HG02678 (cell line): Measurements from ENCODE around the gene RNF223.
"Not testable (repeated sequence)": the region's sequence is repeated elsewhere in the genome, so short reads cannot be mapped to it uniquely, and the experiment has no call there.

Experiments used
- ATAC-seq: cut with Tn5 transposase; IDR thresholded peaks from one replicate; pipeline ENCODE4 v1.9.1; 2021; ENCODE audit warnings: mild to moderate bottlenecking, moderate library complexity; ENCODE audit not compliant: unreplicated experiment

Gene RNF223

GRCh38 chr1:1061682-1062345, 12.3 kb downstream of the RNF223 start:
- ATAC-seq: no peak

- ATAC-seq: no peak
Observed at GRCh38 chr1:1060281-1061000, 13.7 kb downstream of the RNF223 start.

DNA sequence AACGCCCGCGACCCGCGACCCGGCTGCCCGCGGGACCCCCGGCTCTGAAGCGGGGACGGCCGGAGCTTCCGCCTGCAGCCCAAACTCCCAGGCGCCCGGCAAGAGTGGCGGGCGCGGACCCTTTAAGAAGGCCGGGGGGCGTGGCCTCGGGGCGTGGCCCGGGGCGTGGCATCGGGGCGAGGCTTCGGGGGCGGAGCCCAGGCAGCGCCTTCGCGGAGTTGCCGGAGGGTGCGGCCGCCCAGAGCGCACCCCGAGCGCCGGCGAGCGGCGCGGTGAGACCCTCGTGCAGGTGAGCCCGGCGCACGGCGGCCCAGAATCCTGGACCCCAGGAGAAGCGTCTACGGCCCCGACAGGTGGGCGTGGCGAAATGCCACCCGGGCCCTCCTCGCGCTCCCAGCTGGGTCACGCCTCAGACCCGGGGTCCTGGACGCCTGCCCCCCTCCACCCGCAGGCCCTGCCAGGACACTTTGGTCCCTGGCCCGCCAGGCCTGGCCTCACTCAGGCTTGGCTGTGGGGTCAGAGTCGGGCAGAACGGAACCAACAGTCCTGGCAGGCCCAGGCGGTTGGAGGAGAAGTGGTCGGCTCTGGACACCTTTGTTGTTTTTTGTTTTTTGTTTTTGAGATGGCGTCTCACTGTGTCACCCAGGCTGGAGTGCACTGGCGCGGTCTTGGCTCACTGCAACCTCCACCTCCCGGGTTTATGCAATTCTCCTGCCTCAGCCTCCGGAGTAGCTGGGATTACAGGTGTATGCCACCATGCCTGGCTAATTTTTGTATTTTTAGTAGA, 14.4 kb downstream of the RNF223 start:
- peak; percentile 71 for ATAC-seq

DNA sequence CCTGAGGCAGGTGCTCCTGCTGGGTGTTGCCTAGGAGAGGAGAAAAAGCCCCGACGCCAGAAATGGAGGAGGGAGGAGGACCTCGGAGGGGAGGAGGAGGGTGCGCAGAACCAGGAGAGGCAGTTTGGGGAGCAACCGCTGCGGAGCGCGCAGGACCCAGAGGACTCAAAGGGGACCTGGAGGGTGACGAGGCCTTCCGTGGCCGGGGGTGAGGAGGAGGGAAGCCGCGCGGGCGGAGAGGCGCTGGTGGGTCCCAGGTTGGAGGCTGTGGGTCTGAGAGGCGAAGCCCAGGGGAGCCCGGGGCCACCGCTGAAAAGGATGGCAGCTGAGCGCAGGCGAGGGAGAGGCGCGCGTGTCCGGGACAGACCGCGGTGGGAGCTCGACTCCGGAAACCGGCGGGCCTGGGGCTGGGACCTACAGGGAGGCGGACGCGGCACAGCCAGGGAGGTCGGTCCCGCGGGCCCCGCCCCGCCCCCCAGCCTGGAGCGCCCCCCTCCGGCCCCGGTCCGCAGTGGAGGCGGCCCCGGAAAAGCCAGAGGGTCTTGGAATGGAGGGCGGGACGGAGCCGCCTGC, 15.1 kb downstream of the RNF223 start:
- ATAC-seq: peak; percentile 38

DNA sequence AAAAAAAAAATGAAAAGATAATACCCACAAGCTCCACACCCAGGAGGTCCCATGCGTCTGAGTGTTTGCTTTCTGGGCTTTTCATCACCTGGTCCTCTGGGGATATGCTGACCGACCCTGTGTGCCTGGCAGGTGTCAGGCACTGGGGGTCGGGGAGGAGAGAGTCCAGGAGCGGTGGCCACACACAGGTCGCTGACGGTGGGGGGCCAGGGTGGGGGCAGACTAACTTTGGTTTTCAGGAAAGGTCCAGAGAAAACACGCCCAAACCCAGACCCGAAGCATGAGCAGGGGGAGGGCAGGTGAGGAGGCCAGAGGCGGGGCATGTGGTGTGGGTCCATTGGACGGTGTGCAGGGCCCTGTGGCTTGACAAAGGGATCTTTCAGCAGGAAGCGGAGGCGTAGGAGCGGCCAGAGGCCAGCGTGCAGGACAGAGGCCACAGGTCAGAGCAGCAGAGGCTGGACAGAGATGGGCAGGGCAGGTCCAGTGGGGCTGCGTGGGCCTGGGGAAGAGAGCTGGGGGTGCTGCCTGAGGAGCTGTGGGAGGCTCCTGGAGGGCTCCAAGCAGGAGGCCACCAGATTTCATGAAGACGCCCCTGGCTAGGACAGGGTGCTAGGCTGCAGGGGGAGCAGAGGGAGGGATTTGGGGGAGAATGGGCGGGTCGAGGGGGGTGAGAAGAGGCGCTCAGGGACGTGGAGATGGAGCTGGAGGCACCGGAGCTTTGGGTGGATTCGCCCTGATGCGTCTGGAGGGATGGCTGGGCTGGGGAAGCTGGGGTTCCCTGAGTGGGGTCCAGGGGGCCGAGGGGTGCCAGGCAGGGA, 15.8 kb downstream of the RNF223 start:
- no peak for ATAC-seq

GRCh38 chr1:1057769-1058087, 16.4 kb downstream of the RNF223 start:
- not testable (repeated sequence) for ATAC-seq

- no peak for ATAC-seq
Observed at GRCh38 chr1:1055841-1056736, 18.0 kb downstream of the RNF223 start.

GRCh38 chr1:1054971-1055370, 19.1 kb downstream of the RNF223 start:
- no peak for ATAC-seq

- ATAC-seq: no peak
Observed at GRCh38 chr1:1054099-1054700, 19.9 kb downstream of the RNF223 start.

DNA sequence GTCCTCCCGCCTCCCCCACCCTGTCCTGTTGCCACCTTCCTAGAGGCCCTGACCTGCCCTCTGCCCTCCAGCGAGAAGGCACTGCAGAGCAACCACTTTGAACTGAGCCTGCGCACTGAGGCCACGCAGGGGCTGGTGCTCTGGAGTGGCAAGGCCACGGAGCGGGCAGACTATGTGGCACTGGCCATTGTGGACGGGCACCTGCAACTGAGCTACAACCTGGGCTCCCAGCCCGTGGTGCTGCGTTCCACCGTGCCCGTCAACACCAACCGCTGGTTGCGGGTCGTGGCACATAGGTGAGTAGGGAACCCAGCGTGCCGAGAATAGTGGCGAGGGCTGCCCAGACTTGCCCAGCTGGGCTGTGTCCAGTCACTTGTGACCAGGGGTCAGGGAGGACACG, 20.4 kb downstream of the RNF223 start:
- ATAC-seq: no peak

DNA sequence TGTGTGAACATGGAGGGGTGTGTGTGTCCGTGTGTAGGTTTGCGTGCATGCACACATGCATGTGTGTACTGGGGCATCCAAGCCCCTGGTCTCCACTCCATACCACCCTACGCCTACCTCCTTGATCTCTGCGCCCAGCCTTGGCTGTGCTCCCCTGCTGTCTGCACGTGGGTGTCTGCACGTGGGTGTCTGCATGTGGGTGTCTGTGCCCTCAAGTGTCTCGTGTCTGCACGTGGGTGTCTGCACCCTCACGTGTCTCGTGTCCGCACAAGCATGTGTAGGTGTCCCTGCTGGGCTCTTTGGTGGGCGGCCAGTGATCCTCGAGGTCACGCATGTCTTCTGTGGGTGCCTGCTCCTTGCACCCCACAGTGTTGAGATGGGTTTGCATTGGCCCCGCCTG, 21.1 kb downstream of the RNF223 start:
- ATAC-seq: no peak

DNA sequence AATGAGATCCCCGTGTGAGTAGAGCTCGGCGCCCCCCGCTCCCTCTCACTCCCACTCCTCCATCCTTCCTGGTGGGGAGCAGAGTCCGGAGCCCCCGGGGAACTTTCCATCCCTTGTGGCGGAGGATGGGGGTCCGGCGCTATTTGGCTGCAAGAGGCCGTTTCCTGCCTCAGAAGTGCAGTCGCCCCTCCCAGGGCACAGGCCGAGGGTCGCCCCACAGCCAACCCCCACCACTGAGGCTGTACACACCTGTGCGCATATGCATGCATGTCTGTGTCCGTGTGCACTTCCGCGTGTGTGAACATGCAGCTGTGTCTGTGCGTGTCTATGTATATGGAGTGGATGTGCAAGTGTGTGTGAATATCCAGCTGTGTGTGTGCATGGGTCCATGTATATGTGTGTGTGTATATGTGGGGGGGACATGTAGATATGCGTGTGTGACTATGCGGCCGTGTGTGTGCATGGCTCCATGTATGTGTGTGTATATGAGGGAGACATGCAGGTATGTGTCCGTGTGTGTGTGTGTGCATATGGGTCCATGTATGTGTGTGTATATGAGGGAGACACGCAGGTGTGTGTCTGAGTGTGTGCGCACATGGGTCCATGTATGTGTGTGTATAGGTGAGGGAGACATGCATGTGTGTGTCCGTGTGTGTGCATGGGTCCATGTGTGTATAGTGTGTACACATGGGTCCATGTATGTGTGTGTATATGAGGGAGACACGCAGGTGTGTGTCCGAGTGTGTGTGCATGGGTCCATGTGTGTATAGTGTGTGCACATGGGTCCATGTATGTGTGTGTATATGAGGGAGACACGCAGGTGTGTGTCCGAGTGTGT, 21.9 kb downstream of the RNF223 start:
- no peak for ATAC-seq

- no peak for ATAC-seq
Observed at GRCh38 chr1:1051127-1051810, 22.8 kb downstream of the RNF223 start.

DNA sequence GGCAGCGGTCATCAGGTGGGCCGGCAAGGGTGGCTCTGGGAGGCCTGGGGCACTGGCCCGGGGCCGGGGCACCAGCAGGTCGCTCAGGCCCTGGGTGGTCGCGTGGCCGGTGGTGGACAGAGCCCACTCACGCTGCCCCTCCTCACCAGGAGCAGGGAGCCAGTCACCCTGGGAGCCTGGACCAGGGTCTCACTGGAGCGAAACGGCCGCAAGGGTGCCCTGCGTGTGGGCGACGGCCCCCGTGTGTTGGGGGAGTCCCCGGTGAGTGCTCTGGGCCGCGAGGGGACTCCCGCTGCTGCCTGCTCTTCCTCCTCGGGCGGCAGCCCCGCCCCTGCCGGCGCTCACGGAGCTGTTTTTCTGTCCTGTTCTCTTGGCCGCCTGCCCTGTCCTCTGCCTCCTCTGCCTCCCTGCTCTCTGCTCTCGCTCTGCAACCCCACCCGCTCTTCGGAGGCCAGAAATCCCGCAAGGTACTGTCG, 23.5 kb downstream of the RNF223 start:
- ATAC-seq: no peak

DNA sequence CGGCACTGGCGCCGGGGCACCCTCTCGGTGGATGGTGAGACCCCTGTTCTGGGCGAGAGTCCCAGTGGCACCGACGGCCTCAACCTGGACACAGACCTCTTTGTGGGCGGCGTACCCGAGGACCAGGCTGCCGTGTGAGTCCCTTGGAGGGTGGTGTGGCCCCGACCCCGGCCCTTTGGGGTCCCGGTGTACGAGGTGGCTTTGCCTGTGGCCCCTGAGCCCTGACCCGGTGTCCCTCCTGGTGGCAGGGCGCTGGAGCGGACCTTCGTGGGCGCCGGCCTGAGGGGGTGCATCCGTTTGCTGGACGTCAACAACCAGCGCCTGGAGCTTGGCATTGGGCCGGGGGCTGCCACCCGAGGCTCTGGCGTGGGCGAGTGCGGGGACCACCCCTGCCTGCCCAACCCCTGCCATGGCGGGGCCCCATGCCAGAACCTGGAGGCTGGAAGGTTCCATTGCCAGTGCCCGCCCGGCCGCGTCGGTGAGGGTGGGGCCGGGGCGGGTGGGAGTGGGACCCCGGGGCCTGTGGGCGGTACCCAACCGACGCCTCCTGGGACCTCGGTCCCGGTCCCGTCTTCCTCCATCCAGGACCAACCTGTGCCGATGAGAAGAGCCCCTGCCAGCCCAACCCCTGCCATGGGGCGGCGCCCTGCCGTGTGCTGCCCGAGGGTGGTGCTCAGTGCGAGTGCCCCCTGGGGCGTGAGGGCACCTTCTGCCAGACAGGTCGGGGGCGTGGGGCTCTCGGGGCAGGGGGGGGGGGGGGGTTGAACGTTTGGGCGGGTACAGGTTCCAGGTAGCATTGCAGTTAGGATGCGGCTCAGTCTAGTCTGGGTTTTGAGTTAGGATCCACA, 24.6 kb downstream of the RNF223 start:
- ATAC-seq: no peak

- no peak for ATAC-seq
Observed at GRCh38 chr1:1048765-1049164, 25.3 kb downstream of the RNF223 start.

GRCh38 chr1:1047963-1048362, 26.1 kb downstream of the RNF223 start:
- ATAC-seq: no peak
